SK-N-SH (cell line): ENCODE data around the gene RPL7L1.

Experiments
- CTCF ChIP-seq: fragments of 200-600 bp; sonication (generic); IDR thresholded peaks from 2 replicates; pipeline ENCODE4 v1.6.1; 2017; ENCODE audit warnings: antibody characterized with exemption, mild to moderate bottlenecking, moderate library complexity
- FOSL2 ChIP-seq: IDR thresholded peaks from 2 replicates; pipeline ENCODE4 v1.4.0; 2012; ENCODE audit warnings: low read depth, mild to moderate bottlenecking, moderate library complexity, borderline replicate concordance
- JUND ChIP-seq: IDR thresholded peaks from 2 replicates; pipeline ENCODE4 v1.4.0; 2012
- NFIC ChIP-seq: IDR thresholded peaks from 2 replicates; pipeline ENCODE4 v1.4.0; 2012; ENCODE audit warnings: borderline replicate concordance
- POLR2AphosphoS5 ChIP-seq: IDR thresholded peaks from 2 replicates; pipeline ENCODE4 v1.6.1; 2012; ENCODE audit warnings: low read depth, low read length
- RCOR1 ChIP-seq: fragments of 150-350 bp; IDR thresholded peaks from 2 replicates; pipeline ENCODE4 v1.6.1; 2017; ENCODE audit warnings: antibody characterized with exemption, low read length
- RFX5 ChIP-seq: IDR thresholded peaks from 2 replicates; pipeline ENCODE4 v1.6.1; 2012; ENCODE audit warnings: mild to moderate bottlenecking, improper control_type of control experiment, low read length
- SIN3A ChIP-seq: IDR thresholded peaks from 2 replicates; pipeline ENCODE4 v1.6.1; 2012; ENCODE audit warnings: low read depth, mild to moderate bottlenecking, low read length, moderate library complexity, borderline replicate concordance
- TAF1 ChIP-seq: IDR thresholded peaks from 2 replicates; pipeline ENCODE4 v1.6.1; 2012; ENCODE audit warnings: low read depth, mild to moderate bottlenecking, low read length, moderate library complexity, borderline replicate concordance
- TEAD4 ChIP-seq: IDR thresholded peaks from 2 replicates; pipeline ENCODE4 v1.4.0; 2012; ENCODE audit warnings: mild to moderate bottlenecking, borderline replicate concordance; ENCODE audit not compliant: insufficient read depth
- YY1 ChIP-seq: IDR thresholded peaks from 2 replicates; pipeline ENCODE4 v1.4.0; 2012; ENCODE audit warnings: low read depth, mild to moderate bottlenecking

- TF ChIP-seq TEAD4 (no peak), CTCF (no peak), POLR2AphosphoS5 (no peak), FOSL2 (no peak), JUND (no peak), RCOR1 (no peak), NFIC (no peak), RFX5 (no peak), YY1 (no peak), TAF1 (no peak), SIN3A (no peak)
Measured at GRCh38 chr6:42896178-42896719, 16.8 kb downstream of the RPL7L1 start.
